ENCODE results near the gene SPG11. TPM values are rescaled to one million over a fixed set of nuclear protein-coding genes. Genes with fewer than 3 reads are reported as not detected.

SPG11 gene
- total RNA-seq, 1 experiment from 2014 or later = 36.4 TPM

Other genes starting within 250 kb of the SPG11 start
- gene CTDSPL2, start 236.0 kb downstream of the SPG11 start, total RNA-seq (2014; rRNA removed; shearing (Covaris generic)) = 84.5 and 118 TPM in 2 replicates
- 32.7 and 34.3 TPM in 2 replicates for gene EIF3J, start 126.5 kb downstream of the SPG11 start, total RNA-seq (2014; rRNA removed; shearing (Covaris generic))
- 0.24 and 1.5 TPM in 2 replicates for gene PATL2, start 47.7 kb upstream of the SPG11 start, total RNA-seq (2014; rRNA removed; shearing (Covaris generic))
- 194 and 254 TPM in 2 replicates for gene B2M, start 47.9 kb upstream of the SPG11 start, total RNA-seq (2014; rRNA removed; shearing (Covaris generic))
- gene TRIM69, start 72.9 kb upstream of the SPG11 start, total RNA-seq (2014; rRNA removed; shearing (Covaris generic)) = 5.4 and 6.2 TPM in 2 replicates